DOHH2 (cell line): ENCODE results near the gene LGALSL.

Experiments
- H3F3A ChIP-seq: fragments of 200-600 bp; sonication (generic), shearing (Covaris generic); 2 replicates; pipeline ENCODE4 v1.6.0; 2016; ENCODE audit warnings: antibody characterized with exemption, mild to moderate bottlenecking; ENCODE audit not compliant: control insufficient read depth, insufficient read depth
- H3K27ac ChIP-seq: fragments of 200-600 bp; sonication (generic); 2 replicates; pipeline ENCODE4 v1.5.1; 2014; ENCODE audit warnings: low read depth, mild to moderate bottlenecking, low read length, moderate library complexity
- H3K27me3 ChIP-seq: fragments of 200-600 bp; sonication (generic); 2 replicates; pipeline ENCODE4 v1.6.1; 2014; ENCODE audit warnings: mild to moderate bottlenecking, low read length, mixed read lengths; ENCODE audit not compliant: control insufficient read depth
- H3K36me3 ChIP-seq: fragments of 200-600 bp; sonication (generic); 2 replicates; pipeline ENCODE4 v1.6.1; 2014; ENCODE audit warnings: mild to moderate bottlenecking, low read length, moderate library complexity, mixed read lengths; ENCODE audit not compliant: control insufficient read depth
- H3K4me1 ChIP-seq: fragments of 200-600 bp; sonication (generic); 2 replicates; pipeline ENCODE4 v1.6.1; 2014; ENCODE audit warnings: mild to moderate bottlenecking, low read length, mixed read lengths; ENCODE audit not compliant: control insufficient read depth
- H3K4me2 ChIP-seq: fragments of 200-600 bp; sonication (generic); 2 replicates; pipeline ENCODE4 v1.6.0; 2014; ENCODE audit warnings: mild to moderate bottlenecking, low read length, moderate library complexity
- H3K4me3 ChIP-seq: fragments of 200-600 bp; sonication (generic); 2 replicates; pipeline ENCODE4 v1.5.1; 2014; ENCODE audit warnings: mild to moderate bottlenecking, low read length, mixed read lengths
- H3K79me2 ChIP-seq: fragments of 200-600 bp; sonication (generic); 2 replicates; pipeline ENCODE4 v1.6.1; 2014; ENCODE audit warnings: mild to moderate bottlenecking, low read length, mixed read lengths; ENCODE audit not compliant: control insufficient read depth
- H3K9me2 ChIP-seq: fragments of 200-600 bp; sonication (generic); replicated peaks from 2 replicates; pipeline ENCODE4 v1.6.1; 2014; ENCODE audit warnings: mild to moderate bottlenecking, low read length, mixed read lengths; ENCODE audit not compliant: control insufficient read depth
- H3K9me3 ChIP-seq: fragments of 200-600 bp; sonication (generic); 2 replicates; pipeline ENCODE4 v1.6.1; 2014; ENCODE audit warnings: antibody characterized with exemption, low read length, mixed read lengths; ENCODE audit not compliant: control insufficient read depth, insufficient read depth
- H4K20me1 ChIP-seq: fragments of 200-600 bp; sonication (generic); 2 replicates; pipeline ENCODE4 v1.6.0; 2014; ENCODE audit warnings: low read depth, mild to moderate bottlenecking, antibody characterized with exemption, low read length, moderate library complexity; ENCODE audit not compliant: control insufficient read depth, insufficient read depth
- EZH2phosphoT487 ChIP-seq: fragments of 200-600 bp; sonication (generic); IDR thresholded peaks from 2 replicates; pipeline ENCODE4 v1.6.1; 2017; ENCODE audit warnings: borderline replicate concordance, mild to moderate bottlenecking, antibody characterized with exemption, low read length, moderate library complexity, mixed read lengths
- TF ChIP-seq, protein P1 (sequence below): fragments of 200-600 bp; sonication (generic); IDR thresholded peaks from one replicate; pipeline ENCODE4 v1.5.1; 2014; ENCODE audit warnings: antibody characterized with exemption, mild to moderate bottlenecking, low read depth, low read length; ENCODE audit not compliant: poor library complexity, severe bottlenecking

The LGALSL gene

DNA sequence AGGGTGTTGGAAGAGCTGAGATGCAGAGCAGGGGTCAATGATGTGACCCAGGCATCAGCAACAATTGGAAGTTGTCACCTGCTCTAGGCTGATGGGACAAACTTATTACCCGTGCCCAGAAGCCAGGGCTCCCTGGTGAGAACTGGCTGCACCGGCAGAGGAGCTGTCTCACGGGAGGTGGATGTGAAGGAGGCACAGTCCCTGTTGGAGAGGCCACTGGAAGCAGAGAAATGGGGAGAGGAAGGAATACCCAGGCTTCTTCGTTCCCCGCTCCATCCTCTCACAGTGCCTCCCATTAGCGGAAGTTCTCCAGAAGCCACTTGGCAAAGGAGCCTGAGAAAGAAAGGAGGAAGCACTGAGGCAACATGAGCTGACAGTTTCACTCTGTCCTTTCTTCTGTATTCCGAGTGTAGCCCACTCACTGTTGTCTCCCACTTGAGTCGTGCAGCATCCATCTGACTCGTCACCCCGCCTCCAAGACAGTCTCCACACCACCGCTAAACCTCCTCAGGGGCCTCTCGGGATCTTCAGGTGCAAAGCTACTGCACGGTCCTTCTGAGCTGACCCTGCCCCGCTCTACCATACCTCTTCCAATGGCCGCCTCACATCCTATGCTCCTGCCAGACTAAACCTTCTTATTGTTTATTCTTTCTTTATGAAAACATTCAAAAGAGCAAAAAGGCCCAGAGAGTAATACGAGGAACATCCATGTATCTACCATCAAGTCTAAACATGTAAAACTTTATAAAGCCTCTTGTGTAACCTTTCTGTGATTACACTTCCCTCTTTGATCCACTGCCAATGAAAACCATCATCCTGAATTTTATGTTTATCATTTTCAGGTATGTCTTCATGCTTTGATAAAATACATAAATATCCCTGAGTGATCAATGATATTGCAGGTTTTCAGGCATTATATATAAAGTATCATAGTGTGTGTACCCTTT is 51.1 kb downstream of the LGALSL start:
- Histone ChIP-seq H3K4me1 (no peaks in the 10 kb centered on the region), H3K9me3 (no peaks in the 10 kb centered on the region), H4K20me1 (no peaks in the 10 kb centered on the region), H3K79me2 (no peaks in the 10 kb centered on the region), H3F3A (no peaks in the 10 kb centered on the region), H3K36me3 (no peaks in the 10 kb centered on the region), H3K9me2 (no peaks in the 10 kb centered on the region), H3K4me3 (no peak overlapping the region), H3K27ac (no peak overlapping the region), H3K27me3 (peaks cover 6% of the 10 kb centered on the region; the same call in 1 of the 2 replicates), H3K4me2 (no peak overlapping the region)
- TF ChIP-seq, protein P1, sequence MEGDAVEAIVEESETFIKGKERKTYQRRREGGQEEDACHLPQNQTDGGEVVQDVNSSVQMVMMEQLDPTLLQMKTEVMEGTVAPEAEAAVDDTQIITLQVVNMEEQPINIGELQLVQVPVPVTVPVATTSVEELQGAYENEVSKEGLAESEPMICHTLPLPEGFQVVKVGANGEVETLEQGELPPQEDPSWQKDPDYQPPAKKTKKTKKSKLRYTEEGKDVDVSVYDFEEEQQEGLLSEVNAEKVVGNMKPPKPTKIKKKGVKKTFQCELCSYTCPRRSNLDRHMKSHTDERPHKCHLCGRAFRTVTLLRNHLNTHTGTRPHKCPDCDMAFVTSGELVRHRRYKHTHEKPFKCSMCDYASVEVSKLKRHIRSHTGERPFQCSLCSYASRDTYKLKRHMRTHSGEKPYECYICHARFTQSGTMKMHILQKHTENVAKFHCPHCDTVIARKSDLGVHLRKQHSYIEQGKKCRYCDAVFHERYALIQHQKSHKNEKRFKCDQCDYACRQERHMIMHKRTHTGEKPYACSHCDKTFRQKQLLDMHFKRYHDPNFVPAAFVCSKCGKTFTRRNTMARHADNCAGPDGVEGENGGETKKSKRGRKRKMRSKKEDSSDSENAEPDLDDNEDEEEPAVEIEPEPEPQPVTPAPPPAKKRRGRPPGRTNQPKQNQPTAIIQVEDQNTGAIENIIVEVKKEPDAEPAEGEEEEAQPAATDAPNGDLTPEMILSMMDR = no peak
- TF ChIP-seq EZH2phosphoT487 = no peak

DNA sequence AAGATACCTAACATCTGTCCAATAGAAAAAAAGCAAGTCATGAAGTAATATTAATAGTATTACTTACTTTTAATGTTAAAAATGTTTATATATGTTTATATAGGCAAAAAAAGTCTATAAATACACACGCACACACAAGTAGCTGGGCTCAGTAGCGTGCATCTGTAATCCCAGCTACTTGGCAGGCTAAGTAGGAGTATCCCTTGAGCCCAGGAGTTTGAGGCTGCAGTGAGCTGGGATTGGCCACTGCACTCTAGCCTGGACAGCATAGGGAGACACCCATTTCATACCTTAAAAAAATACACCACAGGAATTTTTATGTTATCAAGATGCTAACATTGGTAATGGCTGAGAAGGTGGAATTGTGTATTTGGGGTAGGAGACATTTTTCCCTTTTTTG is 52.7 kb downstream of the LGALSL start:
- no peaks in the 10 kb centered on the region for H4K20me1 ChIP-seq
- H3K79me2 ChIP-seq = no peaks in the 10 kb centered on the region
- no peaks in the 10 kb centered on the region for H3K36me3 ChIP-seq
- no peaks in the 10 kb centered on the region for H3K4me1 ChIP-seq
- no peaks in the 10 kb centered on the region; the same call in 1 of the 2 replicates for H3K27me3 ChIP-seq
- H3F3A ChIP-seq = no peaks in the 10 kb centered on the region
- H3K9me3 ChIP-seq = no peaks in the 10 kb centered on the region
- no peak overlapping the region for H3K4me2 ChIP-seq
- H3K27ac ChIP-seq = no peak overlapping the region
- H3K4me3 ChIP-seq = no peak overlapping the region
- no peak for TF ChIP-seq EZH2phosphoT487
- TF ChIP-seq, protein P1 = no peak
- H3K9me2 ChIP-seq = no peaks in the 10 kb centered on the region
